Endodermal cell (in vitro differentiated cells): ENCODE results near the gene TMEM207. TPM values are rescaled to one million over a fixed set of nuclear protein-coding genes. Genes with fewer than 3 reads are reported as not detected.

Experiments used
- DNase-seq: peaks from one replicate; pipeline ENCODE4 v3.0.0-alpha.2; 2017
- H3K27ac ChIP-seq: 2 replicates; pipeline ENCODE4 v1.5.1; 2013; ENCODE audit warnings: mild to moderate bottlenecking, low read depth, low read length, moderate library complexity
- H3K27me3 ChIP-seq: 2 replicates; pipeline ENCODE4 v1.6.1; 2013; ENCODE audit warnings: mild to moderate bottlenecking, low read length, moderate library complexity; ENCODE audit not compliant: insufficient read depth, control insufficient read depth, poor library complexity, severe bottlenecking
- H3K36me3 ChIP-seq: 2 replicates; pipeline ENCODE4 v1.7.0; 2013; ENCODE audit warnings: mild to moderate bottlenecking, low read length, moderate library complexity; ENCODE audit not compliant: control insufficient read depth, insufficient read depth
- H3K4me1 ChIP-seq: one replicate; pipeline ENCODE4 v1.7.0; 2013; ENCODE audit warnings: low read length; ENCODE audit not compliant: control insufficient read depth, insufficient read depth
- H3K4me3 ChIP-seq: 2 replicates; pipeline ENCODE4 v1.5.1; 2013; ENCODE audit warnings: mild to moderate bottlenecking, low read length, moderate library complexity
- H3K9ac ChIP-seq: 2 replicates; pipeline ENCODE4 v1.6.1; 2013; ENCODE audit warnings: mild to moderate bottlenecking, low read length, moderate library complexity; ENCODE audit not compliant: poor library complexity, severe bottlenecking; ENCODE audit errors: extremely low read depth
- H3K9me3 ChIP-seq: 2 replicates; pipeline ENCODE4 v1.6.1; 2013; ENCODE audit warnings: mild to moderate bottlenecking, low read length, moderate library complexity; ENCODE audit not compliant: control insufficient read depth
- H3K27ac Mint-ChIP-seq: 2 replicates; pipeline ENCODE4 v1.8.0; 2020; ENCODE audit warnings: mixed read lengths
- H3K27me3 Mint-ChIP-seq: 2 replicates; pipeline ENCODE4 v1.8.0; 2021; ENCODE audit warnings: mild to moderate bottlenecking, mixed read lengths; ENCODE audit not compliant: insufficient read depth
- H3K36me3 Mint-ChIP-seq: 2 replicates; pipeline ENCODE4 v1.8.0; 2020; ENCODE audit warnings: low read depth, mixed read lengths
- H3K4me1 Mint-ChIP-seq: 2 replicates; pipeline ENCODE4 v1.8.0; 2020; ENCODE audit warnings: mixed read lengths
- H3K4me3 Mint-ChIP-seq: 2 replicates; pipeline ENCODE4 v1.8.0; 2020; ENCODE audit warnings: mild to moderate bottlenecking, moderate library complexity, mixed read lengths
- H3K9me3 Mint-ChIP-seq: 2 replicates; pipeline ENCODE4 v1.8.0; 2020; ENCODE audit warnings: mild to moderate bottlenecking, mixed read lengths
- WGBS, 2 experiments: methylation state at CpG; one replicate each; pipeline versions ENCODE4 v1.1.5 to v1.1.7; 2013; ENCODE audit warnings: missing lambda C conversion rate in 2 of 2, mixed read lengths in 1 of 2; ENCODE audit not compliant: insufficient coverage in 1 of 2, insufficient read length in 1 of 2; 5-methylcytosine and 5-hydroxymethylcytosine counted together
- total RNA-seq, 2 donors: library from RNA; stranded (reverse); fragmentation: NEBNext Ultra II Directional in 1 of 2; extraction: Animal tissue kit (Norgen Biotek cat#: 25700) in 1 of 2; gene quantifications; 2 replicates in 1 of 2; 3 replicates in 1 of 2; pipeline ENCODE4 v1.2.1, GENCODE V29; 2021
- TF ChIP-seq, protein P1 (sequence below): fragments of 200-600 bp; sonication (generic); conservative IDR thresholded peaks from 2 replicates; pipeline ENCODE4 v1.5.0; 2021; ENCODE audit warnings: antibody characterized with exemption, mild to moderate bottlenecking

The TMEM207 gene
- total RNA-seq, 2 donors from 2014 or later = not detected

DNA sequence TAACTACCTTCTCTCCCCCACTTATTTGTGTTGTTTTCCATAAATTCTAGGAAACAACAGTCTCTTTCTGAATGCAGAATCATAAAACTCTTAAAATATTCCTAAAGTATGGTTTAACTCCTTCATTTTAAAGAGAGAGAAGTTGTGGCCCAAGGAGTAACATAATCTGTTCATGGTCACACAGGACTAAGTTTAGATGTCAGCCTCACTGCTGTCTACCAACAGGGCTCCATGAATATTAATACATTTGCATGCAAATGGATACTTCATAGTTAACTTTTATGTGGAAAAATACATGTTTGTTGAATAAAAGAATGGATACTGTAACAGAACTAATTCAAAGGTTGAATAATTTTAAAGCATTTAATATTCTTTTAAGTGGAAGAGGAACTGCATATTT lies 45.7 kb upstream of the TMEM207 start:
- Histone ChIP-seq H3K9me3 (no peaks in the 10 kb centered on the region), H3K4me1 (no peaks in the 10 kb centered on the region), H3K36me3 (no peaks in the 10 kb centered on the region), H3K4me3 (no peak overlapping the region), H3K27ac (no peak overlapping the region), H3K9ac (no peak overlapping the region), H3K27me3 (no peaks in the 10 kb centered on the region)
- Mint-ChIP-seq H3K36me3 (no peaks in the 10 kb centered on the region), H3K27me3 (no peaks in the 10 kb centered on the region), H3K9me3 (no peaks in the 10 kb centered on the region), H3K27ac (no peak overlapping the region), H3K4me1 (peaks cover 1% of the 10 kb centered on the region), H3K4me3 (no peak overlapping the region)
- no peak for DNase-seq
- TF ChIP-seq, protein P1, sequence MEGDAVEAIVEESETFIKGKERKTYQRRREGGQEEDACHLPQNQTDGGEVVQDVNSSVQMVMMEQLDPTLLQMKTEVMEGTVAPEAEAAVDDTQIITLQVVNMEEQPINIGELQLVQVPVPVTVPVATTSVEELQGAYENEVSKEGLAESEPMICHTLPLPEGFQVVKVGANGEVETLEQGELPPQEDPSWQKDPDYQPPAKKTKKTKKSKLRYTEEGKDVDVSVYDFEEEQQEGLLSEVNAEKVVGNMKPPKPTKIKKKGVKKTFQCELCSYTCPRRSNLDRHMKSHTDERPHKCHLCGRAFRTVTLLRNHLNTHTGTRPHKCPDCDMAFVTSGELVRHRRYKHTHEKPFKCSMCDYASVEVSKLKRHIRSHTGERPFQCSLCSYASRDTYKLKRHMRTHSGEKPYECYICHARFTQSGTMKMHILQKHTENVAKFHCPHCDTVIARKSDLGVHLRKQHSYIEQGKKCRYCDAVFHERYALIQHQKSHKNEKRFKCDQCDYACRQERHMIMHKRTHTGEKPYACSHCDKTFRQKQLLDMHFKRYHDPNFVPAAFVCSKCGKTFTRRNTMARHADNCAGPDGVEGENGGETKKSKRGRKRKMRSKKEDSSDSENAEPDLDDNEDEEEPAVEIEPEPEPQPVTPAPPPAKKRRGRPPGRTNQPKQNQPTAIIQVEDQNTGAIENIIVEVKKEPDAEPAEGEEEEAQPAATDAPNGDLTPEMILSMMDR = no peak

DNA sequence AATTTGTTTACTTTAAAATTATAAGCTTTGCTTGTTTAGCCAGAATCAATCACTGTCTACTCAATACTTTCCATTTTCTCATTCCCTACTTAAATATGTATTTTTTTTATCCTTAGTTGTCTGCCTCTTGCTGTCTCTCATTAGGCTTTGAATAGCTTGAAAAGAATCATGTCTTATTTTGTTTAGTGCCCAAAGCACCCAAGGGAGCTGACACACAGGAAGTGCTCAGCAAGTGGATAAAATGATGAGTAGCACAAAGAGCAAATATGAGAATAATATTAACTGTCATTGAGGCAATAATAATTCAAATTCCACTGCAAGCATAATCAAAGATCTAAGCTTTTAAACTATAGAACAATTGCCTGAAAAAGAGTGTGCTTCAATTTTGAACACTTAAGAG lies 45.2 kb upstream of the TMEM207 start:
- no peak for DNase-seq
- H3K4me3 Mint-ChIP-seq = no peak overlapping the region
- Histone ChIP-seq H3K27ac (no peak overlapping the region), H3K4me3 (no peak overlapping the region), H3K9ac (no peak overlapping the region), H3K27me3 (no peaks in the 10 kb centered on the region), H3K9me3 (no peaks in the 10 kb centered on the region), H3K4me1 (no peaks in the 10 kb centered on the region), H3K36me3 (no peaks in the 10 kb centered on the region)
- TF ChIP-seq, protein P1 = no peak
- H3K27ac Mint-ChIP-seq = no peak overlapping the region
- peaks cover 1% of the 10 kb centered on the region for H3K4me1 Mint-ChIP-seq
- no peaks in the 10 kb centered on the region for H3K27me3 Mint-ChIP-seq
- no peaks in the 10 kb centered on the region for H3K9me3 Mint-ChIP-seq
- H3K36me3 Mint-ChIP-seq = no peaks in the 10 kb centered on the region

DNA sequence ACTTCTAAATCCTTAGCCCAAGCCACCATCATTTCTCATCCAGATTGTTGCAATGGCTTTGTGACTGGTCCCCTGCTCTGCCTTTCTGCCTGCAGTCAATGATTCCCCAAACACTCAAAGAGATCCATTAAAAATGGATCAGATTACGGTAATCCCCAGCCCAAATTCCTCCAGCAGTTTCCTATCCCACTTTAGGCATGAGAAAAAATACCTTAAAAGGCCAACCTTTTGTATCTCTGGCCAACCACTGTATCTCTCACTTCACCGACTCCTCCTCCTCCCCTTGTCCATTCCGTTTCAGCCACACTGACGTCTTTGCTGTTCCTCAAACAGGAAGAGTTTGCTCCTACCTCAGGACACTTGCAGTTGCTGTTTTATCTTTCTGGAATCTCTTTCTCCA lies 43.3 kb upstream of the TMEM207 start:
- Histone ChIP-seq H3K9ac (no peak overlapping the region), H3K27me3 (no peaks in the 10 kb centered on the region), H3K36me3 (no peaks in the 10 kb centered on the region), H3K4me3 (no peak overlapping the region), H3K27ac (no peak overlapping the region), H3K9me3 (no peaks in the 10 kb centered on the region), H3K4me1 (no peaks in the 10 kb centered on the region)
- no peaks in the 10 kb centered on the region for H3K36me3 Mint-ChIP-seq
- H3K27me3 Mint-ChIP-seq = no peaks in the 10 kb centered on the region
- H3K4me3 Mint-ChIP-seq = no peak overlapping the region
- H3K9me3 Mint-ChIP-seq = no peaks in the 10 kb centered on the region
- no peak overlapping the region for H3K27ac Mint-ChIP-seq
- 85 to 87% methylated on average over 4 of the region's 4 CpGs for WGBS, 2 experiments
- TF ChIP-seq, protein P1 = no peak
- DNase-seq = no peak
- H3K4me1 Mint-ChIP-seq = peaks cover 1% of the 10 kb centered on the region
